Fibroblast of lung (primary cell): ENCODE results near the gene SUCO. TPM values are rescaled to one million over a fixed set of nuclear protein-coding genes. Genes with fewer than 3 reads are reported as not detected.

Experiments
- DNase-seq, 2 donors: peaks; one replicate each; pipeline versions ENCODE4 v3.0.0 to v3.0.0-alpha.2; 2010; ENCODE audit warnings: low read depth in 2 of 2
- H2AFZ ChIP-seq: 2 replicates; pipeline ENCODE4 v1.5.1; 2012; ENCODE audit warnings: low read length, control low read depth, inconsistent platforms
- H3K27ac ChIP-seq: 2 replicates; pipeline ENCODE4 v1.5.1; 2011; ENCODE audit warnings: low read length, control low read depth; ENCODE audit not compliant: insufficient read depth
- H3K27me3 ChIP-seq: 2 replicates; pipeline ENCODE4 v1.5.1; 2011; ENCODE audit warnings: mild to moderate bottlenecking, low read length; ENCODE audit not compliant: control insufficient read depth, insufficient read depth
- H3K36me3 ChIP-seq: 2 replicates; pipeline ENCODE4 v1.5.1; 2011; ENCODE audit warnings: low read length; ENCODE audit not compliant: control insufficient read depth, insufficient read depth
- H3K4me1 ChIP-seq: 2 replicates; pipeline ENCODE4 v1.5.1; 2011; ENCODE audit warnings: low read length; ENCODE audit not compliant: control insufficient read depth, insufficient read depth; ENCODE audit errors: extremely low read depth
- H3K4me2 ChIP-seq: 2 replicates; pipeline ENCODE4 v1.5.1; 2011; ENCODE audit warnings: low read length, control low read depth; ENCODE audit not compliant: insufficient read depth; ENCODE audit errors: extremely low read depth
- H3K4me3 ChIP-seq, 4 experiments: fragments of 200-600 bp in 1 of 4; sonication (generic) in 1 of 4; replicated peaks in 1 of 4; 2 replicates each; pipeline ENCODE4 v1.5.1; 2011 to 2016; ENCODE audit warnings: low read length in 4 of 4, low read depth in 3 of 4, mild to moderate bottlenecking in 3 of 4, control low read depth in 2 of 4, inconsistent platforms in 1 of 4, mixed read lengths in 1 of 4; ENCODE audit not compliant: insufficient read depth in 1 of 4; ENCODE audit errors: control extremely low read depth in 1 of 4
- H3K79me2 ChIP-seq: 2 replicates; pipeline ENCODE4 v1.5.1; 2012; ENCODE audit warnings: mild to moderate bottlenecking, low read length, inconsistent platforms; ENCODE audit not compliant: control insufficient read depth, insufficient read depth
- H3K9ac ChIP-seq: 2 replicates; pipeline ENCODE4 v1.5.1; 2011; ENCODE audit warnings: mild to moderate bottlenecking, low read length, control low read depth; ENCODE audit not compliant: insufficient read depth
- H3K9me3 ChIP-seq: 2 replicates; pipeline ENCODE4 v1.5.1; 2012; ENCODE audit warnings: low read depth, low read length; ENCODE audit not compliant: control insufficient read depth, insufficient read depth
- H4K20me1 ChIP-seq: 2 replicates; pipeline ENCODE4 v1.5.1; 2011; ENCODE audit warnings: low read length; ENCODE audit not compliant: control insufficient read depth, insufficient read depth; ENCODE audit errors: extremely low read depth
- EZH2 ChIP-seq: IDR thresholded peaks from 2 replicates; pipeline ENCODE4 v1.5.1; 2012; ENCODE audit warnings: low read length, control low read depth, mild to moderate bottlenecking; ENCODE audit errors: missing control alignments
- polyA minus RNA-seq: library from RNA; depleted of rRNA, polyadenylated mRNA; stranded (reverse); fragments of >200 nt; gene quantifications from 2 replicates; pipeline ENCODE4 v1.2.3, GENCODE V29; 2011; ENCODE audit warnings: low replicate concordance
- polyA plus RNA-seq, 2 donors: library from polyadenylated mRNA; depleted of rRNA in 1 of 2; stranded (reverse) in 1 of 2; unstranded in 1 of 2; fragments of >200 nt; gene quantifications; 2 replicates each; pipeline ENCODE4 v1.2.1, GENCODE V29; 2011 to 2012; ENCODE audit warnings: missing spikeins in 1 of 2
- total RNA-seq: library from RNA; depleted of rRNA; stranded (reverse); fragments of >200 nt; gene quantifications from 2 replicates; pipeline ENCODE4 v1.2.1, GENCODE V29; 2014
- TF ChIP-seq, protein P1 (sequence below), 2 donors: IDR thresholded peaks in 1 of 2; conservative IDR thresholded peaks in 1 of 2; 1 replicate in 1 of 2; 2 replicates in 1 of 2; pipeline ENCODE4 v1.5.1; 2011 to 2012; ENCODE audit warnings: low read length in 2 of 2, control low read depth in 1 of 2, inconsistent platforms in 1 of 2, low read depth in 1 of 2, mild to moderate bottlenecking in 1 of 2

SUCO gene, protein sequence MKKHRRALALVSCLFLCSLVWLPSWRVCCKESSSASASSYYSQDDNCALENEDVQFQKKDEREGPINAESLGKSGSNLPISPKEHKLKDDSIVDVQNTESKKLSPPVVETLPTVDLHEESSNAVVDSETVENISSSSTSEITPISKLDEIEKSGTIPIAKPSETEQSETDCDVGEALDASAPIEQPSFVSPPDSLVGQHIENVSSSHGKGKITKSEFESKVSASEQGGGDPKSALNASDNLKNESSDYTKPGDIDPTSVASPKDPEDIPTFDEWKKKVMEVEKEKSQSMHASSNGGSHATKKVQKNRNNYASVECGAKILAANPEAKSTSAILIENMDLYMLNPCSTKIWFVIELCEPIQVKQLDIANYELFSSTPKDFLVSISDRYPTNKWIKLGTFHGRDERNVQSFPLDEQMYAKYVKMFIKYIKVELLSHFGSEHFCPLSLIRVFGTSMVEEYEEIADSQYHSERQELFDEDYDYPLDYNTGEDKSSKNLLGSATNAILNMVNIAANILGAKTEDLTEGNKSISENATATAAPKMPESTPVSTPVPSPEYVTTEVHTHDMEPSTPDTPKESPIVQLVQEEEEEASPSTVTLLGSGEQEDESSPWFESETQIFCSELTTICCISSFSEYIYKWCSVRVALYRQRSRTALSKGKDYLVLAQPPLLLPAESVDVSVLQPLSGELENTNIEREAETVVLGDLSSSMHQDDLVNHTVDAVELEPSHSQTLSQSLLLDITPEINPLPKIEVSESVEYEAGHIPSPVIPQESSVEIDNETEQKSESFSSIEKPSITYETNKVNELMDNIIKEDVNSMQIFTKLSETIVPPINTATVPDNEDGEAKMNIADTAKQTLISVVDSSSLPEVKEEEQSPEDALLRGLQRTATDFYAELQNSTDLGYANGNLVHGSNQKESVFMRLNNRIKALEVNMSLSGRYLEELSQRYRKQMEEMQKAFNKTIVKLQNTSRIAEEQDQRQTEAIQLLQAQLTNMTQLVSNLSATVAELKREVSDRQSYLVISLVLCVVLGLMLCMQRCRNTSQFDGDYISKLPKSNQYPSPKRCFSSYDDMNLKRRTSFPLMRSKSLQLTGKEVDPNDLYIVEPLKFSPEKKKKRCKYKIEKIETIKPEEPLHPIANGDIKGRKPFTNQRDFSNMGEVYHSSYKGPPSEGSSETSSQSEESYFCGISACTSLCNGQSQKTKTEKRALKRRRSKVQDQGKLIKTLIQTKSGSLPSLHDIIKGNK (N-terminal part only)
- total RNA-seq (22.6 and 25.8 TPM in 2 replicates), polyA plus RNA-seq (17.1 and 20.4 TPM in 2 replicates), polyA minus RNA-seq (3.0 and 3.4 TPM in 2 replicates)
- polyA plus RNA-seq (2012), result 12.4 and 16.3 TPM in 2 replicates

DNA sequence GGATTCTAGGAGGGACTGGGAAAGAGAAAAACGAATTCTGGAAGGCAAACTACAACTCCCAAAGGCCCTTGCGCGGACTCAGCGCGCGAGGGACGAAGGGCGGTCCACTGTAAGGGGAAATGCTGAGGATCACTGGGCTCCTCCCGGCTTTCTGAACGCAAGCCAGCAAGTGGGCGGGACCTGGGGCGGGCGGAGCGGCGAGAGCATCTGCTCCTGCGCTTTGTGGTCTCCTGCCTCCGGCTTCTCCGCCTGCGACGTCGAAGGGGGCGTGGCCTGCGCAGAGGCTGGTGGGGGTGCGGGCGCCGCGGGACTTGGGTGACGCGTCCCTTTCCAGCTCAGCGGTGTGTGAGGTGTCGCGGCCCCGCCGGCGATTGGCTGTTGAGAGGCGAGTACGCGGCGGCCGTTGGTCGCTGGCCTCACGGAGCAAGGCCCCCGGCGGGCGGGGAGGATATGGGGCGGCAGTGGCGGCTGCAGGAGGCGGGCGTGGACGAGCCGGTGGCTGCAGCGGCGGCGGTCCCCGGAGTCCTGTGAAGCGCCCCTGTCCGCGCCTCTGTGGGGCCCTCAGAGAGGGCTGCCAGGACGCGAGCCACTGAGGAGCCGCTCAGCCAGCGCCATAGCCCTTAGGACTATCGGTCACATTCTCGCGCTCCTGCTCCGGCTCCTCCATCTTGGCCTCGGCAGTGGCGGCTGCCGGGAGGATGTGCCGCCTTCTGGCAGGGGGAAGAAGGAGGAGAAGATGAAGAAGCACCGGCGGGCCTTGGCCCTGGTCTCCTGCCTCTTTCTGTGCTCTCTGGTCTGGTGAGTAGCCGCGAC, at the start of gene SUCO:
Gene SUCO (plus strand): TSS at position 451 of the 813 bp plus-strand sequence. CDS start 286 bp downstream, at position 737.
- no peak for TF ChIP-seq EZH2
- TF ChIP-seq, protein P1, sequence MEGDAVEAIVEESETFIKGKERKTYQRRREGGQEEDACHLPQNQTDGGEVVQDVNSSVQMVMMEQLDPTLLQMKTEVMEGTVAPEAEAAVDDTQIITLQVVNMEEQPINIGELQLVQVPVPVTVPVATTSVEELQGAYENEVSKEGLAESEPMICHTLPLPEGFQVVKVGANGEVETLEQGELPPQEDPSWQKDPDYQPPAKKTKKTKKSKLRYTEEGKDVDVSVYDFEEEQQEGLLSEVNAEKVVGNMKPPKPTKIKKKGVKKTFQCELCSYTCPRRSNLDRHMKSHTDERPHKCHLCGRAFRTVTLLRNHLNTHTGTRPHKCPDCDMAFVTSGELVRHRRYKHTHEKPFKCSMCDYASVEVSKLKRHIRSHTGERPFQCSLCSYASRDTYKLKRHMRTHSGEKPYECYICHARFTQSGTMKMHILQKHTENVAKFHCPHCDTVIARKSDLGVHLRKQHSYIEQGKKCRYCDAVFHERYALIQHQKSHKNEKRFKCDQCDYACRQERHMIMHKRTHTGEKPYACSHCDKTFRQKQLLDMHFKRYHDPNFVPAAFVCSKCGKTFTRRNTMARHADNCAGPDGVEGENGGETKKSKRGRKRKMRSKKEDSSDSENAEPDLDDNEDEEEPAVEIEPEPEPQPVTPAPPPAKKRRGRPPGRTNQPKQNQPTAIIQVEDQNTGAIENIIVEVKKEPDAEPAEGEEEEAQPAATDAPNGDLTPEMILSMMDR (conservative IDR thresholded peaks at IDR 0.05 in 1 of 2, IDR thresholded peaks at IDR 0.05 in 1 of 2; ENCODE audit: low read depth in 1 of 2, low read length in 2 of 2), result peak in 1 of 2 donors; percentile 20
- Histone ChIP-seq H3K4me3 (peak within 1 kb of the TSS; percentile 82 to 99 (median 98)), H3K9me3 (no peaks in the 10 kb centered on the region), H3K79me2 (peaks cover 48% of the 10 kb centered on the region), H4K20me1 (no peaks in the 10 kb centered on the region), H3K4me2 (peak within 1 kb of the TSS; percentile 97), H3K36me3 (no peaks in the 10 kb centered on the region), H2AFZ (peak within 1 kb of the TSS; percentile 100), H3K4me1 (peaks cover 3% of the 10 kb centered on the region), H3K9ac (peak within 1 kb of the TSS; percentile 96), H3K27ac (peak within 1 kb of the TSS; percentile 97), H3K27me3 (no peaks in the 10 kb centered on the region)
- peak; percentile 99 for DNase-seq

DNA sequence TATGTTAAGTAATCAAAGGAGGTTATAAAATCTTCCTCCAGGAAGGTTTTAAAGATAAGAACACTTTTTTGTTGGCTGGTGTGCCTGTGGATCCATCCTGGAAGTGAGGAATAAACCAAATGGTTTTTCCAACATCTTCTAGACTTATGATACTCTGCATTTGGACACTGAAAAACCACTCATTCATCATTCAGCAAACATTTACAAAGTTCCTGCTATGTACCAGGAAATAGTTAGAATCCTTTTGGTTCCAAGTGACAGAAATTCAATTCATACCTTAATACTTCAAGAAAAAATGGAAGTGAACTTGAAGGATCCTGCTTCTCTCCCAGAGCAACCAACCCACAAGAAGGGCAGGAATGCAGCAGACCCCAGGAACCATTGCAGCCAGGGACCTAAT, 49.5 kb upstream of the SUCO start:
- H3K4me1 ChIP-seq, result no peaks in the 10 kb centered on the region
- peaks cover 3% of the 10 kb centered on the region for H3K27me3 ChIP-seq
- peak in 1 of 2 donors; percentile 62 for DNase-seq

More for the DNA sequence above, 49.5 kb upstream of the SUCO start:
- no peak overlapping the region for H3K27ac ChIP-seq
- TF ChIP-seq EZH2, result no peak
- TF ChIP-seq, protein P1 (conservative IDR thresholded peaks at IDR 0.05 in 1 of 2, IDR thresholded peaks at IDR 0.05 in 1 of 2; ENCODE audit: low read depth in 1 of 2, low read length in 2 of 2), result no peak
- H3K79me2 ChIP-seq, result no peaks in the 10 kb centered on the region
- H3K4me3 ChIP-seq, result no peak overlapping the region
- no peaks in the 10 kb centered on the region for H3K9me3 ChIP-seq
- no peaks in the 10 kb centered on the region for H3K36me3 ChIP-seq
- H3K9ac ChIP-seq, result no peak overlapping the region
- no peak overlapping the region for H2AFZ ChIP-seq
- H3K4me2 ChIP-seq, result no peak overlapping the region
- H4K20me1 ChIP-seq, result no peaks in the 10 kb centered on the region
